Measurements from ENCODE around the gene RSL24D1.

The RSL24D1 gene

GRCh38 chr15:55196458-55197361, at the start of gene RSL24D1:
TSS of gene RSL24D1 (minus strand) at chr15:55196941. CDS start at chr15:55196890, 51 bp downstream.
- Mint-ChIP-seq H3K4me1 (peaks cover 9% of the 10 kb centered on the region), H3K36me3 (peaks cover 11% of the 10 kb centered on the region), H3K4me3 (no peak within 1 kb of the TSS), H3K9me3 (peaks cover 4% of the 10 kb centered on the region), H3K27ac (no peak within 1 kb of the TSS), H3K27me3 (no peaks in the 10 kb centered on the region)
- ATAC-seq (ENCODE audit: low read depth), result peak; percentile 91
- DNase-seq (ENCODE audit: low spot score in 2 of 2), result peak; percentile 84 to 93

- no peak for ATAC-seq (ENCODE audit: low read depth)
- Mint-ChIP-seq H3K9me3 (no peaks in the 10 kb centered on the region), H3K4me1 (peaks cover 8% of the 10 kb centered on the region), H3K36me3 (peaks cover 6% of the 10 kb centered on the region), H3K27ac (no peak overlapping the region), H3K4me3 (no peak overlapping the region), H3K27me3 (no peaks in the 10 kb centered on the region)
- DNase-seq (ENCODE audit: low spot score in 2 of 2), result no peak
Measured at GRCh38 chr15:55245059-55245458, 48.3 kb upstream of the RSL24D1 start.

- Mint-ChIP-seq H3K4me3 (no peak overlapping the region), H3K27ac (no peak overlapping the region), H3K9me3 (no peaks in the 10 kb centered on the region), H3K36me3 (peaks cover 6% of the 10 kb centered on the region), H3K4me1 (peaks cover 5% of the 10 kb centered on the region), H3K27me3 (no peaks in the 10 kb centered on the region)
- ATAC-seq (ENCODE audit: low read depth) (no peak), DNase-seq (ENCODE audit: low spot score in 2 of 2) (no peak)
Measured at GRCh38 chr15:55241891-55242290, 45.1 kb upstream of the RSL24D1 start.

DNA sequence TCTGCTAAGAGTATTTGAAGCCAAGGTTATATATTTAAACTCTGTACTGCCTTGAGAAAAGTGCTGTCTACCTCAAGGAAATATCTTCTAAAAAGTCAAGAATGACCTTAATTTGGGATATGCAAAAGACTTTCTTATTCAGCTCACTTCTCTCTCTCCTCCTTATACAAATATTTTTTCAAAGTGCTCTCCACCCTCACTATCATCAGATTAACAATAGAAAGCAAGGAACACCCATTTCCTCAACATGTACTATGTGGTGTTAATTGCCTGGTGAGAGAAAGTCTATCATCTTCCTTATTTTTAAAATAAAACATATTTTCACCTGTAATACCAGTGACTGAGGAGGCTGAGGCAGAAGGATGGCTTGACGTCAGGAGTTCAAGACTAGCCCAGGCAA, 44.4 kb upstream of the RSL24D1 start:
- ATAC-seq (ENCODE audit: low read depth), result no peak

GRCh38 chr15:55240125-55240760, 43.5 kb upstream of the RSL24D1 start:
- H3K27me3 Mint-ChIP-seq, result no peaks in the 10 kb centered on the region
- H3K9me3 Mint-ChIP-seq, result no peaks in the 10 kb centered on the region
- H3K4me1 Mint-ChIP-seq, result peaks cover 5% of the 10 kb centered on the region
- peaks cover 8% of the 10 kb centered on the region for H3K36me3 Mint-ChIP-seq
- no peak for DNase-seq (ENCODE audit: low spot score in 2 of 2)
- H3K27ac Mint-ChIP-seq, result no peak overlapping the region
- ATAC-seq (ENCODE audit: low read depth), result no peak
- no peak overlapping the region for H3K4me3 Mint-ChIP-seq

More for the DNA sequence above, 44.4 kb upstream of the RSL24D1 start:
- DNase-seq (ENCODE audit: low spot score in 2 of 2), result no peak
- peaks cover 8% of the 10 kb centered on the region for H3K36me3 Mint-ChIP-seq
- H3K27ac Mint-ChIP-seq, result no peak overlapping the region
- peaks cover 5% of the 10 kb centered on the region for H3K4me1 Mint-ChIP-seq
- H3K4me3 Mint-ChIP-seq, result no peak overlapping the region
- no peaks in the 10 kb centered on the region for H3K27me3 Mint-ChIP-seq
- no peaks in the 10 kb centered on the region for H3K9me3 Mint-ChIP-seq

DNA sequence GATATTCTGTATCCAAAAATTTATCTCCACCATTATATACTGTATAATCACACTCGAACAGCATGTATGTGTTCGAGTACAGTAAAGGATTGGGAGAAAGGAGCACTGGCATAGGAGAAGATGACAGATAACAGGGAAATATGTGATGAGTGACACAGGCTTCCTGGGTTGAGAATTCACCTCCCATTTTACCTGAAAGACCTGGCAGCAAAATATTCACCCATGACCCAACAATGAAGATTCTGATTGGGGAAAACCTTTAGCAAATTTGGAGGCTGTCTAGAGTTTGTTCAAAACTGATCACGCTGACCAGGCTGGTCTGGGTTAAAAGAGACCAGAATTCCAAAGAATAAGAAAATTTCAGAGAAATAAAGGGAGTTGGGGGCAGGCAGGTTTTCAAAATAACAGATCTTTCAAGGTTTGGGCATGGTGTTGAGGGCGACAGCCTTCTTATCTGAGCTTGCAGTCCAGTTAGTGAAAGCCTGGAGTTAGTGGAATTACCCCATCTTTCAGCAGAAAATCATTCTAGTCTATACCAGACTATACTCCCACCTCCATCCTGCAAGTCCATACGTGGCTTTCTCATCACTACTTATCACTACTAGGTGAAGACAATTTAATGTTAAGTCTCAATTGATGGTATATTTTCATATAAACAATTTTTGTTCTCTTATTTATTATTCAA, 42.8 kb upstream of the RSL24D1 start:
- Mint-ChIP-seq H3K4me3 (no peak overlapping the region), H3K27me3 (no peaks in the 10 kb centered on the region), H3K4me1 (peaks cover 5% of the 10 kb centered on the region), H3K27ac (no peak overlapping the region), H3K9me3 (no peaks in the 10 kb centered on the region), H3K36me3 (peaks cover 8% of the 10 kb centered on the region)
- ATAC-seq (ENCODE audit: low read depth) (no peak), DNase-seq (ENCODE audit: low spot score in 2 of 2) (no peak)

DNA sequence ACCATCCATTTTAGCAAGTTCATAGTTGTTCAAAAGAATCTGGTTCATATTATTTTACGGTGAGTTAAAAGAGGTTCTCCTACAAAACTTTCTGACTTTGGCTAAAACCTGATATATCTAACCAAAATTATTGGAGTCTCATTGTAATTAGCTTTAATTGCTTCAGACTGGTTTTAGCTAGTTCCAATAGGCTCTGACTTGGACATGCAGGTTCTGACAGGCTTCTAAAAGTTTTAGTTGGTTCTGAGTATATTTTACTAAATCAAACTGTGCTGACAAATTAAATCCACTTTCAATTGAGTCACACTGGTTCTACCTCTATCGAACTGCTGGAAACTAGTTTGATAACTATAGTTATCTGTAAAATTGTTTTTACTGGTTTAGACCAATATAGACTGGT, 42.1 kb upstream of the RSL24D1 start:
- Mint-ChIP-seq H3K27me3 (no peaks in the 10 kb centered on the region), H3K4me3 (no peak overlapping the region), H3K27ac (no peak overlapping the region), H3K9me3 (no peaks in the 10 kb centered on the region), H3K4me1 (peaks cover 5% of the 10 kb centered on the region), H3K36me3 (peaks cover 12% of the 10 kb centered on the region)
- ATAC-seq (ENCODE audit: low read depth) (no peak), DNase-seq (ENCODE audit: low spot score in 2 of 2) (no peak)

DNA sequence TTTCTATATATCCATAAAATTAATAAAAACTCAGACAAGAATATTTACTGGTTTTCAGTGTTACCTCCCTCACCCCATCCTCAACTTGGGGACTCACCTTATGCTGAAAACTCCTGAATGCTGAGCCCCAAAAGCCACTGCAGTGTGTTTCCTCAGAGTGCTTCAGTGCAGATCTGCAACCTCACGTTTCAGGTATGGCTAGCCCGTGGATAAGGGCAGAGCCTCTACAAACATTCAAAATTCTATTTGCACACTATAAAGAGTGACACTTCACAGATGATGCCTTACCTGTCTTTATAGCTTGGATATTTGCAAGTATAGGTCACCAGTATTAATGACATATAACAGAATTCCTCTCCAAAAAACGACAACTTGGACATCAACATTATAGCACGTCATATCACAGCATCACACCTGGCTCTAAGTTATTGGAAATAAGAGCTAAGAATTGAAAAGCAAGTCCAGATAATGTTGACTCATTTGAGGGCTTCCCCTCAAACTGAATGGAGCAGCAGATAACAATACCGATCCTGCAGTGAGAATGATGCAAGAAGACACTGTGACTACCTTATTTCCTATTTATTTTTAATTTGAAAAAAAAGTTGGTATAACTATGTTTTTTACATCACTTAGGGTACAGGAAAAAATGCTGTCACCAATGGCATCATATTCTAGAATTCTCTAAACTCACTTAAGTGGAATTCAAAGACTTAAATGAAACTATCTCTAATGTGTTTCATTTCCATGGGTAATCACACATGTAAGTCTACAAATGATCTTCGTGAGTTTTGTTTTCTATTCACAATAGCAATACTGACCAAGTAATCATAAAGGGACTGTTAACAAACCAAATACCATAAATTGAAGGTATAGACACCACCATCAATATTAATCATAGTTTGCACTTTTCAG, 40.7 kb upstream of the RSL24D1 start:
- ATAC-seq (ENCODE audit: low read depth), result no peak
- H3K27ac Mint-ChIP-seq, result no peak overlapping the region
- no peaks in the 10 kb centered on the region for H3K27me3 Mint-ChIP-seq
- DNase-seq (ENCODE audit: low spot score in 2 of 2), result no peak
- no peaks in the 10 kb centered on the region for H3K9me3 Mint-ChIP-seq
- H3K4me3 Mint-ChIP-seq, result no peak overlapping the region
- peaks cover 12% of the 10 kb centered on the region for H3K36me3 Mint-ChIP-seq
- peaks cover 5% of the 10 kb centered on the region for H3K4me1 Mint-ChIP-seq

DNA sequence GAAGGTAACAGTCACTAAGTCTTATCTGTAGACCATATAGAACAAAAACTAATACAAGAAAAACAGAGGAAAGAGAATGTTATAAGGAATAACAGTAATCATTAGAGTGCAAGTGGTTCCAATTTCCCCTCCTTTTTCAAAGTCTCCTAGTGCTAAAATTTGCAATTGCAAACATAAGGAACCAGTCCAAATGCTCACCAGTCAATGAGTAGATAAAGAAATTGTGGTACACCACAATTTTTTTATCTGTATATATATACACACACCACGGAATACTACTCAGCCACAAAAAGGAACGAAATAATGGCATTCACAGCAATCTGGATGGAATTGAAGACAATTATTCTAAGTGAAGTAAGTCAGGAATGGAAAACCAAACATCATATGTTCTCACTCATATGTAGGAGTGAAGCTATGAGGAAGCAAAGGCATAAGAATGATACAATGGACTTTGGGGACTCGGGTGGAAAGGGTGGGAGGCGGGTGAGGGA, 38.9 kb upstream of the RSL24D1 start:
- H3K27ac Mint-ChIP-seq, result no peak overlapping the region
- no peak for DNase-seq (ENCODE audit: low spot score in 2 of 2)
- ATAC-seq (ENCODE audit: low read depth), result no peak
- no peaks in the 10 kb centered on the region for H3K9me3 Mint-ChIP-seq
- no peaks in the 10 kb centered on the region for H3K4me1 Mint-ChIP-seq
- H3K27me3 Mint-ChIP-seq, result no peaks in the 10 kb centered on the region
- H3K36me3 Mint-ChIP-seq, result peaks cover 12% of the 10 kb centered on the region
- H3K4me3 Mint-ChIP-seq, result no peak overlapping the region

- ATAC-seq (ENCODE audit: low read depth) (no peak), DNase-seq (ENCODE audit: low spot score in 2 of 2) (no peak)
- H3K27me3 Mint-ChIP-seq, result no peaks in the 10 kb centered on the region
- no peak overlapping the region for H3K4me3 Mint-ChIP-seq
- no peaks in the 10 kb centered on the region for H3K4me1 Mint-ChIP-seq
- no peak overlapping the region for H3K27ac Mint-ChIP-seq
- no peaks in the 10 kb centered on the region for H3K9me3 Mint-ChIP-seq
- H3K36me3 Mint-ChIP-seq, result peaks cover 10% of the 10 kb centered on the region
Measured at GRCh38 chr15:55234800-55235104, 38.0 kb upstream of the RSL24D1 start.

- Mint-ChIP-seq H3K27ac (no peak overlapping the region), H3K4me3 (no peak overlapping the region), H3K27me3 (no peaks in the 10 kb centered on the region), H3K4me1 (no peaks in the 10 kb centered on the region), H3K36me3 (peaks cover 10% of the 10 kb centered on the region), H3K9me3 (no peaks in the 10 kb centered on the region)
- ATAC-seq (ENCODE audit: low read depth) (no peak), DNase-seq (ENCODE audit: low spot score in 2 of 2) (no peak)
Measured at GRCh38 chr15:55234104-55234799, 37.5 kb upstream of the RSL24D1 start.

GRCh38 chr15:55231455-55231854, 34.7 kb upstream of the RSL24D1 start:
- no peaks in the 10 kb centered on the region for H3K27me3 Mint-ChIP-seq
- no peaks in the 10 kb centered on the region for H3K9me3 Mint-ChIP-seq
- no peak overlapping the region for H3K4me3 Mint-ChIP-seq
- no peak overlapping the region for H3K27ac Mint-ChIP-seq
- peaks cover 5% of the 10 kb centered on the region for H3K36me3 Mint-ChIP-seq
- H3K4me1 Mint-ChIP-seq, result no peaks in the 10 kb centered on the region
- ATAC-seq (ENCODE audit: low read depth) (no peak), DNase-seq (ENCODE audit: low spot score in 2 of 2) (no peak)

DNA sequence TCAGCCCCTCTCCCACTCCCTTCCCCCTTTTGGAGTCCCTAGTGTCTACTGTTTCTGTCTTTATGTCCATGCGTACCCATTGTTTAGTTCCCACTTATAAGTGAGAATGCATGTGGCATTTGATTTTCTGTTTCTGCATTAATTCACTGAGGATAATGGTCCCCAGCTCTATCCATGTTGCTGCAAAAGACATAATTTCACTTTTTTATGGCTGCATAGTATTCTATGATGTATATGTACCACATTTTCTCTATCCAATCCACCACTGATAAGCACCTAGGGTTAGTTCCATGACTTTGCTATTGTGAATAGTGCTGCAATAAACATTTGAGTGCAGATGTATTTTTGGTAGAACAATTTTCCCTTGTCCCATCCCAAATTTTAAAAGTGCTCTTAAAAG, 34.2 kb upstream of the RSL24D1 start:
- H3K27me3 Mint-ChIP-seq, result no peaks in the 10 kb centered on the region
- H3K4me1 Mint-ChIP-seq, result no peaks in the 10 kb centered on the region
- H3K4me3 Mint-ChIP-seq, result no peak overlapping the region
- H3K27ac Mint-ChIP-seq, result peak overlapping the region; percentile 45
- H3K9me3 Mint-ChIP-seq, result no peaks in the 10 kb centered on the region
- ATAC-seq (ENCODE audit: low read depth) (no peak), DNase-seq (ENCODE audit: low spot score in 2 of 2) (no peak)
- H3K36me3 Mint-ChIP-seq, result peaks cover 8% of the 10 kb centered on the region

Data from memory B cell (primary cell).